Measurements from ENCODE around the gene CACNA2D3. TPM values are rescaled to one million over a fixed set of nuclear protein-coding genes. Genes with fewer than 3 reads are reported as not detected.
"Not testable (repeated sequence)": the region's sequence is repeated elsewhere in the genome, so short reads cannot be mapped to it uniquely, and the experiment has no call there.

The CACNA2D3 gene
- total RNA-seq, 3 donors from 2014 or later = not detected

DNA sequence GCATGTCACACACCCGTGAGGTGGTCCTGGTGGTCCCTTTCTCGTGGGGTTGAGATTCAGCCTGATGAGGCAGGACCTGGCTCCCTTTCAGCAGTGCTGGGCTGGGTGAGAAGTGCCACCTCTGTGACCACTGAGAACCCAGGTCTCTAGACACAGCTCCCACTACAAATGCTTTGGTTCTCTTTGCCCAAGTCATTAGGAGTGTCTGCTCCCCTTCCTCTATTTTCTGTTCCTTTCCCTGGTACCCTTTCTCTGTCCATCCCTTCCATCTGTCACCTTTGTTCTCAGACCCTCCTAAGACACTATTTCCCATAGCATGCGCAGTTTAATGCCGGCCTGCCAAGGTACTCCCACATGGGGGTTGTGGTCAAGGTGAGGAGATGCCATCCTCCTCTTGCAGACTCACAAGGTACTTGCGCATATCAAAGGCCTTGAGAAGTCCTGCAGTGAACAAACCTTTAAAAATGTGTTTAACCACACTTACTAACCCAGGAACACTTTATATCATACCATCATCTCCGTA lies 507.8 kb downstream of the CACNA2D3 start:
- ATAC-seq (no peak), DNase-seq (no peak)
- Mint-ChIP-seq H3K9me3 (no peaks in the 10 kb centered on the region), H3K36me3 (ENCODE audit: insufficient read depth) (no peaks in the 10 kb centered on the region), H3K4me1 (ENCODE audit: low read depth) (no peaks in the 10 kb centered on the region), H3K27me3 (ENCODE audit: low read depth) (no peaks in the 10 kb centered on the region), H3K4me3 (no peak overlapping the region)

DNA sequence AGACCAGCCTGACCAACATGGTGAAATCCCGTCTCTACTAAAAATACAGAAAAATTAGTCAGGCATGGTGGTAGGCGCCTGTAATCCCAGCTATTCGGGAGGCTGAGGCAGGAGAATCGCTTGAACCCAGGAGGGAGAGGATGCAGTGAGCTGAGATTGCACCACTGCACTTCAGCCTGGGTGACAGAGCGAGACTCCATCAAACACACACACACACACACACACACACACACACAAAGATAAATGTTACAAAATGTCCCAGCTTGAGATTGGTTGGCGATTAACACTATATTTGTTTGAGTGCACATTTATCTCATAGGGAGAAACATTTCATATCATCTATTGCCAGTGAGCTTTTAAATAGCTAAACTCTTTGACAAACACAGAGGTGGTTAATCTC lies 508.6 kb downstream of the CACNA2D3 start:
- H3K36me3 Mint-ChIP-seq (ENCODE audit: insufficient read depth); H3K4me3 Mint-ChIP-seq; H3K9me3 Mint-ChIP-seq; H3K27me3 Mint-ChIP-seq (ENCODE audit: low read depth); DNase-seq; ATAC-seq; H3K4me1 Mint-ChIP-seq (ENCODE audit: low read depth): not testable (repeated sequence)

DNA sequence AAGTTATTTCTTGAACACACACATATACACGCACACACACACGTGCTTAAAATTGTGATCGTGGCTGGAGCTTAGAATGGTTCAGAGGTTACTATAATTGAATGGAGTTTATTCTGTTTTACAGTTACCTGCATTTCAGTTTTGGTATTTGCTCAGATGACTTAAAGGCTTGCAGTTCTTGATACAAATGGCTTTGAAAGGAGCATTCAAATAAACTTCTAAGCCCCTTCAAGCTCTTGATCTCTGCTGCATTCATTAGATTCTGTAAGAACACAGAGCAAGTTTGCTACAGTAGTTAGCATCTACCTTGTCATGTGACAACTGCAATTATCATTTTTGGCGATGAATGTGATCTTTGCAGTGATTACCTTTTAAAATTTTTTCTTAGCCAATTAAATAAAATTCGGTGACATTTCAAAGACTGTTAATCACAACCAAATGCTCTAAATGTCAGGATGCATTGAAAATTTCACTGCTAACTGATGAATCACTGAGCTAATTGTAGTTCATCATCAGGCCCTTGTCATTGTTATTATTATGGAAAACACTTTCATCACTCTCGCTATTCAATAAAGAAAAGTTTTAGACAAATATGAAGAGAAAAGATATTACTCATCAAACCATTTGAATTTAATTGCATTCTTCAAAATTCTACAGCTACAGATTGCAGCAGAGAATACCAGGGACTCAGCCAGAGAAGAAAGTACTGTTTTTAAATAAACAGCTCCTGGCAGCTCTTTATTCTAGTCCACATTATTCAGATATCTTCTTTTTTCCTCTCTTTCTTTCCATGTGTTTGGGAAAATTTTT lies 509.4 kb downstream of the CACNA2D3 start:
- ATAC-seq (no peak), DNase-seq (no peak)
- no peaks in the 10 kb centered on the region for H3K9me3 Mint-ChIP-seq
- H3K27me3 Mint-ChIP-seq (ENCODE audit: low read depth) = no peaks in the 10 kb centered on the region
- H3K4me3 Mint-ChIP-seq = no peak overlapping the region
- no peaks in the 10 kb centered on the region for H3K36me3 Mint-ChIP-seq (ENCODE audit: insufficient read depth)
- no peaks in the 10 kb centered on the region for H3K4me1 Mint-ChIP-seq (ENCODE audit: low read depth)

GRCh38 chr3:54632326-54632665 lies 509.9 kb downstream of the CACNA2D3 start:
- no peak overlapping the region for H3K4me3 Mint-ChIP-seq
- DNase-seq (no peak), ATAC-seq (no peak)
- H3K36me3 Mint-ChIP-seq (ENCODE audit: insufficient read depth) = no peaks in the 10 kb centered on the region
- no peaks in the 10 kb centered on the region for H3K9me3 Mint-ChIP-seq
- no peaks in the 10 kb centered on the region for H3K27me3 Mint-ChIP-seq (ENCODE audit: low read depth)
- no peaks in the 10 kb centered on the region for H3K4me1 Mint-ChIP-seq (ENCODE audit: low read depth)

DNA sequence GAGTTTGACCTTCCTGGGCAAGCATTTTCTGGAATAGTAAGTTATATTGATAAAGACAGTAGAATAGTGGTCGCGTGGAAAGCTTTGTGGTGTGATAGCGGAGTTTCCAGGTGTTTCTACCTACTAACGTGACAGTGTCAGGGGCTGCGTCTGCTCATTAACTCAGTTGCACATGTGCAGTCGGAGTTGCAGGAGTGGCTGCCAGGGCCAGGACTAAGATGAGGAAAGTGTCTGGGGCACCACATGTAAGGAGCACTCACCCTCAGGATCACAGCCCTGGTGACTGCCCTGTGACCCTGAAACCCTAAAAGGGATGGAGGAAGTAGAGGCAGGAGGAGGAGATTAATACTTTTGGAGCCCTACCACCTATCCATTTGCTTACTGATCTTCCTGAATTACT lies 510.5 kb downstream of the CACNA2D3 start:
- no peak for ATAC-seq
- DNase-seq = no peak

GRCh38 chr3:54633444-54634121 lies 511.2 kb downstream of the CACNA2D3 start:
- DNase-seq (no peak), ATAC-seq (no peak)
- Mint-ChIP-seq H3K4me1 (ENCODE audit: low read depth) (no peaks in the 10 kb centered on the region), H3K36me3 (ENCODE audit: insufficient read depth) (no peaks in the 10 kb centered on the region), H3K27me3 (ENCODE audit: low read depth) (peaks cover 9% of the 10 kb centered on the region), H3K4me3 (no peak overlapping the region), H3K9me3 (no peaks in the 10 kb centered on the region)

More for the DNA sequence above, 510.5 kb downstream of the CACNA2D3 start:
- Mint-ChIP-seq H3K36me3 (ENCODE audit: insufficient read depth) (no peaks in the 10 kb centered on the region), H3K4me1 (ENCODE audit: low read depth) (no peaks in the 10 kb centered on the region), H3K27me3 (ENCODE audit: low read depth) (peaks cover 4% of the 10 kb centered on the region), H3K9me3 (no peaks in the 10 kb centered on the region), H3K4me3 (no peak overlapping the region)

GRCh38 chr3:54634122-54634469 lies 511.7 kb downstream of the CACNA2D3 start:
- H3K27me3 Mint-ChIP-seq (ENCODE audit: low read depth) = peaks cover 14% of the 10 kb centered on the region

GRCh38 chr3:54639790-54640372 lies 517.5 kb downstream of the CACNA2D3 start:
- H3K36me3 Mint-ChIP-seq (ENCODE audit: insufficient read depth); H3K9me3 Mint-ChIP-seq; ATAC-seq; DNase-seq; H3K4me3 Mint-ChIP-seq; H3K4me1 Mint-ChIP-seq (ENCODE audit: low read depth): not testable (repeated sequence)
- peaks cover 35% of the 10 kb centered on the region for H3K27me3 Mint-ChIP-seq (ENCODE audit: low read depth)

More at GRCh38 chr3:54634122-54634469, 511.7 kb downstream of the CACNA2D3 start:
- ATAC-seq = no peak
- no peak for DNase-seq
- Mint-ChIP-seq H3K36me3 (ENCODE audit: insufficient read depth) (no peaks in the 10 kb centered on the region), H3K4me3 (no peak overlapping the region), H3K4me1 (ENCODE audit: low read depth) (no peaks in the 10 kb centered on the region), H3K9me3 (no peaks in the 10 kb centered on the region)

- DNase-seq (no peak), ATAC-seq (no peak)
- no peak overlapping the region for H3K4me3 Mint-ChIP-seq
- peaks cover 6% of the 10 kb centered on the region for H3K9me3 Mint-ChIP-seq
- no peaks in the 10 kb centered on the region for H3K36me3 Mint-ChIP-seq (ENCODE audit: insufficient read depth)
- H3K4me1 Mint-ChIP-seq (ENCODE audit: low read depth) = no peaks in the 10 kb centered on the region
- H3K27me3 Mint-ChIP-seq (ENCODE audit: low read depth) = peaks cover 35% of the 10 kb centered on the region
Measured at GRCh38 chr3:54641226-54642014, 519.1 kb downstream of the CACNA2D3 start.

GRCh38 chr3:54642147-54642546 lies 519.8 kb downstream of the CACNA2D3 start:
- Mint-ChIP-seq H3K4me3 (no peak overlapping the region), H3K9me3 (peaks cover 10% of the 10 kb centered on the region), H3K36me3 (ENCODE audit: insufficient read depth) (no peaks in the 10 kb centered on the region), H3K4me1 (ENCODE audit: low read depth) (no peaks in the 10 kb centered on the region), H3K27me3 (ENCODE audit: low read depth) (peaks cover 35% of the 10 kb centered on the region)
- DNase-seq (no peak), ATAC-seq (no peak)

- Mint-ChIP-seq H3K4me1 (ENCODE audit: low read depth) (no peaks in the 10 kb centered on the region), H3K27me3 (ENCODE audit: low read depth) (no peaks in the 10 kb centered on the region), H3K36me3 (ENCODE audit: insufficient read depth) (no peaks in the 10 kb centered on the region), H3K9me3 (peaks cover 17% of the 10 kb centered on the region), H3K4me3 (no peak overlapping the region)
- ATAC-seq = no peak
- DNase-seq = no peak
Measured at GRCh38 chr3:54647721-54648120, 525.4 kb downstream of the CACNA2D3 start.

GRCh38 chr3:54649551-54649950 lies 527.2 kb downstream of the CACNA2D3 start:
- Mint-ChIP-seq H3K36me3 (ENCODE audit: insufficient read depth) (no peaks in the 10 kb centered on the region), H3K4me1 (ENCODE audit: low read depth) (no peaks in the 10 kb centered on the region), H3K27me3 (ENCODE audit: low read depth) (no peaks in the 10 kb centered on the region), H3K9me3 (peaks cover 19% of the 10 kb centered on the region), H3K4me3 (no peak overlapping the region)
- no peak for DNase-seq
- no peak for ATAC-seq

- no peaks in the 10 kb centered on the region for H3K27me3 Mint-ChIP-seq (ENCODE audit: low read depth)
- peaks cover 9% of the 10 kb centered on the region for H3K9me3 Mint-ChIP-seq
- no peaks in the 10 kb centered on the region for H3K36me3 Mint-ChIP-seq (ENCODE audit: insufficient read depth)
- DNase-seq = no peak
- no peak overlapping the region for H3K4me3 Mint-ChIP-seq
- no peak for ATAC-seq
- no peaks in the 10 kb centered on the region for H3K4me1 Mint-ChIP-seq (ENCODE audit: low read depth)
Measured at GRCh38 chr3:54653456-54654195, 531.3 kb downstream of the CACNA2D3 start.

DNA sequence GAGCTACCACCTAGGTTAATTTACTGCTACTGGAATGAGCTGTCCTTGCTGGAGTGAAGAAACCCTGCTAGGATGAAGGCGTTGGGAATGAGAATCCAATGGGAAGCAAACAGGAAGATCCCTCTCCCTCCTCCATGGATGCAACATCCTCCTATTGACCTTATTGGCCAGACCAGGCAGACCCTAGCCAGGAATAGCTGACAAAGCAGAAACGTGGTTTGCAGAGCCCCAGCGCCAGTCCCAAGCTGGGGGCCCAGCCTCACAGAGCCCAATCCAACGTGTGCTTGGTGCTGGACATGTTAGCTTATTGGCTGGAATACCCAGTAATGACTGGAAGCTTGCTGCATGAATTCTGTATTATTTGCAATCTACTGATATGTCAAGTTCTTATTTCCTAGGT lies 532.4 kb downstream of the CACNA2D3 start:
- Mint-ChIP-seq H3K27me3 (ENCODE audit: low read depth) (no peaks in the 10 kb centered on the region), H3K4me1 (ENCODE audit: low read depth) (no peaks in the 10 kb centered on the region), H3K4me3 (no peak overlapping the region), H3K36me3 (ENCODE audit: insufficient read depth) (no peaks in the 10 kb centered on the region), H3K9me3 (peaks cover 7% of the 10 kb centered on the region)
- ATAC-seq (no peak), DNase-seq (no peak)

All from activated T-cell treated with anti-CD3 and anti-CD28 coated beads, Interleukin-2, amount 50 U/mL, for 4 hours (primary cell).